ENCODE measurements around the gene PRMT7. TPM values are rescaled to one million over a fixed set of nuclear protein-coding genes. Genes with fewer than 3 reads are reported as not detected.

The PRMT7 gene
- total RNA-seq, 2 donors from 2014 or later = 45.7 to 90.9 TPM

- no peak for DNase-seq (ENCODE audit: low spot score)
- Mint-ChIP-seq H3K9me3 (no peaks in the 10 kb centered on the region), H3K36me3 (no peaks in the 10 kb centered on the region), H3K27ac (no peak overlapping the region), H3K27me3 (peaks cover 0 to 5% of the 10 kb centered on the region in 2 donors), H3K4me3 (no peak overlapping the region), H3K4me1 (ENCODE audit: low read depth in 2 of 2) (peaks cover 0 to 5% of the 10 kb centered on the region in 2 donors)
- no peak for ATAC-seq
Observed at GRCh38 chr16:68389750-68390371, 79.0 kb downstream of the PRMT7 start.

GRCh38 chr16:68393333-68393732 is 82.5 kb downstream of the PRMT7 start:
- no peaks in the 10 kb centered on the region for H3K4me1 Mint-ChIP-seq (ENCODE audit: low read depth in 2 of 2)
- ATAC-seq (no peak), DNase-seq (ENCODE audit: low spot score) (peak; percentile 32)
- no peak overlapping the region for H3K27ac Mint-ChIP-seq
- H3K36me3 Mint-ChIP-seq = no peaks in the 10 kb centered on the region
- H3K9me3 Mint-ChIP-seq = no peaks in the 10 kb centered on the region
- H3K27me3 Mint-ChIP-seq = no peaks in the 10 kb centered on the region
- no peak overlapping the region for H3K4me3 Mint-ChIP-seq

GRCh38 chr16:68395167-68395786 is 84.5 kb downstream of the PRMT7 start:
- Mint-ChIP-seq H3K9me3 (no peaks in the 10 kb centered on the region), H3K27ac (no peak overlapping the region), H3K36me3 (no peaks in the 10 kb centered on the region), H3K4me1 (ENCODE audit: low read depth in 2 of 2) (no peaks in the 10 kb centered on the region), H3K27me3 (no peaks in the 10 kb centered on the region), H3K4me3 (no peak overlapping the region)
- DNase-seq (ENCODE audit: low spot score) (no peak), ATAC-seq (no peak)

GRCh38 chr16:68395815-68396214 is 85.0 kb downstream of the PRMT7 start:
- Mint-ChIP-seq H3K9me3 (no peaks in the 10 kb centered on the region), H3K36me3 (no peaks in the 10 kb centered on the region), H3K27me3 (no peaks in the 10 kb centered on the region), H3K4me3 (no peak overlapping the region), H3K4me1 (ENCODE audit: low read depth in 2 of 2) (no peaks in the 10 kb centered on the region), H3K27ac (no peak overlapping the region)
- no peak for ATAC-seq
- DNase-seq (ENCODE audit: low spot score) = no peak

- no peak overlapping the region for H3K4me3 Mint-ChIP-seq
- H3K27me3 Mint-ChIP-seq = no peaks in the 10 kb centered on the region
- H3K36me3 Mint-ChIP-seq = no peaks in the 10 kb centered on the region
- no peak for DNase-seq (ENCODE audit: low spot score)
- no peak for ATAC-seq
- H3K4me1 Mint-ChIP-seq (ENCODE audit: low read depth in 2 of 2) = no peaks in the 10 kb centered on the region
- no peak overlapping the region for H3K27ac Mint-ChIP-seq
- H3K9me3 Mint-ChIP-seq = no peaks in the 10 kb centered on the region
Observed at GRCh38 chr16:68396481-68396880, 85.7 kb downstream of the PRMT7 start.

GRCh38 chr16:68397710-68398201 is 86.9 kb downstream of the PRMT7 start:
- no peaks in the 10 kb centered on the region for H3K9me3 Mint-ChIP-seq
- peaks cover 0 to 4% of the 10 kb centered on the region in 2 donors for H3K4me1 Mint-ChIP-seq (ENCODE audit: low read depth in 2 of 2)
- no peaks in the 10 kb centered on the region for H3K27me3 Mint-ChIP-seq
- no peak overlapping the region for H3K27ac Mint-ChIP-seq
- no peaks in the 10 kb centered on the region for H3K36me3 Mint-ChIP-seq
- H3K4me3 Mint-ChIP-seq = no peak overlapping the region
- DNase-seq (ENCODE audit: low spot score) (no peak), ATAC-seq (no peak)

GRCh38 chr16:68399456-68399855 is 88.6 kb downstream of the PRMT7 start:
- Mint-ChIP-seq H3K27me3 (no peaks in the 10 kb centered on the region), H3K9me3 (no peaks in the 10 kb centered on the region), H3K27ac (no peak overlapping the region), H3K4me1 (ENCODE audit: low read depth in 2 of 2) (peaks cover 0 to 4% of the 10 kb centered on the region in 2 donors), H3K4me3 (no peak overlapping the region), H3K36me3 (no peaks in the 10 kb centered on the region)
- no peak for DNase-seq (ENCODE audit: low spot score)
- ATAC-seq = no peak

GRCh38 chr16:68400083-68400923 is 89.5 kb downstream of the PRMT7 start:
- Mint-ChIP-seq H3K27ac (no peak overlapping the region), H3K4me3 (no peak overlapping the region), H3K9me3 (no peaks in the 10 kb centered on the region), H3K4me1 (ENCODE audit: low read depth in 2 of 2) (peaks cover 0 to 4% of the 10 kb centered on the region in 2 donors), H3K27me3 (no peaks in the 10 kb centered on the region), H3K36me3 (no peaks in the 10 kb centered on the region)
- ATAC-seq = peak in 1 of 2 donors; percentile 31
- DNase-seq (ENCODE audit: low spot score) = no peak

GRCh38 chr16:68400924-68401460 is 90.2 kb downstream of the PRMT7 start:
- DNase-seq (ENCODE audit: low spot score) = no peak
- H3K4me3 Mint-ChIP-seq = no peak overlapping the region

GRCh38 chr16:68401871-68402747 is 91.3 kb downstream of the PRMT7 start:
- no peaks in the 10 kb centered on the region for H3K36me3 Mint-ChIP-seq
- peaks cover 0 to 6% of the 10 kb centered on the region in 2 donors for H3K27me3 Mint-ChIP-seq
- peak in 1 of 2 donors; percentile 57 for ATAC-seq
- H3K4me3 Mint-ChIP-seq = no peak overlapping the region
- DNase-seq (ENCODE audit: low spot score) = no peak
- H3K4me1 Mint-ChIP-seq (ENCODE audit: low read depth in 2 of 2) = peaks cover 0 to 4% of the 10 kb centered on the region in 2 donors
- H3K9me3 Mint-ChIP-seq = no peaks in the 10 kb centered on the region
- H3K27ac Mint-ChIP-seq = no peak overlapping the region

More at GRCh38 chr16:68400924-68401460, 90.2 kb downstream of the PRMT7 start:
- Mint-ChIP-seq H3K4me1 (ENCODE audit: low read depth in 2 of 2) (peaks cover 0 to 4% of the 10 kb centered on the region in 2 donors), H3K36me3 (no peaks in the 10 kb centered on the region), H3K27ac (no peak overlapping the region), H3K27me3 (no peaks in the 10 kb centered on the region), H3K9me3 (no peaks in the 10 kb centered on the region)
- no peak for ATAC-seq

- DNase-seq (ENCODE audit: low spot score) = no peak
- Mint-ChIP-seq H3K4me3 (no peak overlapping the region), H3K27ac (no peak overlapping the region), H3K4me1 (ENCODE audit: low read depth in 2 of 2) (peaks cover 0 to 4% of the 10 kb centered on the region in 2 donors), H3K9me3 (no peaks in the 10 kb centered on the region), H3K27me3 (peaks cover 0 to 6% of the 10 kb centered on the region in 2 donors), H3K36me3 (no peaks in the 10 kb centered on the region)
- no peak for ATAC-seq
Observed at GRCh38 chr16:68402748-68403040, 91.9 kb downstream of the PRMT7 start.

GRCh38 chr16:68403177-68403576 is 92.4 kb downstream of the PRMT7 start:
- no peak for DNase-seq (ENCODE audit: low spot score)
- Mint-ChIP-seq H3K36me3 (no peaks in the 10 kb centered on the region), H3K4me1 (ENCODE audit: low read depth in 2 of 2) (peaks cover 0 to 4% of the 10 kb centered on the region in 2 donors), H3K27me3 (peaks cover 0 to 6% of the 10 kb centered on the region in 2 donors), H3K9me3 (no peaks in the 10 kb centered on the region), H3K4me3 (no peak overlapping the region), H3K27ac (no peak overlapping the region)
- no peak for ATAC-seq

- Mint-ChIP-seq H3K36me3 (no peaks in the 10 kb centered on the region), H3K9me3 (no peaks in the 10 kb centered on the region), H3K4me1 (ENCODE audit: low read depth in 2 of 2) (peaks cover 0 to 4% of the 10 kb centered on the region in 2 donors), H3K27me3 (peaks cover 0 to 6% of the 10 kb centered on the region in 2 donors), H3K27ac (no peak overlapping the region), H3K4me3 (no peak overlapping the region)
- ATAC-seq (no peak), DNase-seq (ENCODE audit: low spot score) (no peak)
Observed at GRCh38 chr16:68403704-68404103, 92.9 kb downstream of the PRMT7 start.

Data from natural killer cell treated with Interleukin-12 subunit alpha and Interleukin-12 subunit beta and Interleukin-15 and Interleukin-18, amount 100 ng/mL, for 72 hours (primary cell).